GM19351 (cell line): ENCODE results near the gene KRT222.
A peak's percentile ranks its signal among the peaks of the same experiment; 100 is the strongest.

Experiments used
- ATAC-seq: cut with Tn5 transposase; IDR thresholded peaks from one replicate; pipeline ENCODE4 v1.9.1; 2021; ENCODE audit warnings: mild to moderate bottlenecking, moderate library complexity; ENCODE audit not compliant: unreplicated experiment

Gene KRT222

GRCh38 chr17:40659911-40660310 is 5.1 kb downstream of the KRT222 start:
- no peak for ATAC-seq

GRCh38 chr17:40658396-40658795 is 6.6 kb downstream of the KRT222 start:
- no peak for ATAC-seq

- no peak for ATAC-seq
Measured at GRCh38 chr17:40651939-40652338, 13.0 kb downstream of the KRT222 start.

GRCh38 chr17:40648384-40648968 is 16.5 kb downstream of the KRT222 start:
- peak; percentile 38 for ATAC-seq

GRCh38 chr17:40647624-40648383 is 17.2 kb downstream of the KRT222 start, which contains the start of gene SMARCE1:
Gene SMARCE1 (minus strand): TSS chr17:40647818. CDS start chr17:40645802, 2,016 bp downstream.
- peak; percentile 51 for ATAC-seq

- peak; percentile 40 for ATAC-seq
Measured at GRCh38 chr17:40646791-40647623, 18.0 kb downstream of the KRT222 start.

GRCh38 chr17:40645943-40646342 is 19.0 kb downstream of the KRT222 start:
- ATAC-seq, result no peak

GRCh38 chr17:40645291-40645690 is 19.7 kb downstream of the KRT222 start:
- ATAC-seq, result no peak

- no peak for ATAC-seq
Measured at GRCh38 chr17:40637931-40638330, 27.0 kb downstream of the KRT222 start.

- no peak for ATAC-seq
Measured at GRCh38 chr17:40633871-40634270, 31.1 kb downstream of the KRT222 start.

GRCh38 chr17:40632216-40632615 is 32.8 kb downstream of the KRT222 start:
- no peak for ATAC-seq

GRCh38 chr17:40629842-40630241 is 35.1 kb downstream of the KRT222 start:
- no peak for ATAC-seq

- no peak for ATAC-seq
Measured at GRCh38 chr17:40625311-40625710, 39.7 kb downstream of the KRT222 start.

- ATAC-seq, result no peak
Measured at GRCh38 chr17:40623419-40624210, 41.4 kb downstream of the KRT222 start.

- ATAC-seq, result no peak
Measured at GRCh38 chr17:40622509-40622928, 42.5 kb downstream of the KRT222 start.

- ATAC-seq, result no peak
Measured at GRCh38 chr17:40621578-40621977, 43.4 kb downstream of the KRT222 start.

- ATAC-seq, result no peak
Measured at GRCh38 chr17:40621019-40621418, 44.0 kb downstream of the KRT222 start.

- no peak for ATAC-seq
Measured at GRCh38 chr17:40618754-40619625, 46.0 kb downstream of the KRT222 start.

- no peak for ATAC-seq
Measured at GRCh38 chr17:40617678-40618240, 47.2 kb downstream of the KRT222 start.
